Stimulated activated CD4-positive, alpha-beta T cell treated with anti-CD3 and anti-CD28 coated beads, Interleukin-15, amount 100 ng/mL, for 48 hours (primary cell): Measurements from ENCODE around the gene SMARCB1.

Experiments used
- DNase-seq, 2 donors: peaks; one replicate each; pipeline ENCODE4 v3.0.0-alpha.2; 2020; ENCODE audit warnings: low read depth in 2 of 2

SMARCB1 gene

GRCh38 chr22:23884140-23884539, 97.4 kb downstream of the SMARCB1 start:
- DNase-seq: no peak
